Epithelial cell of proximal tubule (primary cell): Measurements from ENCODE around the gene FAM120C. TPM values are rescaled to one million over a fixed set of nuclear protein-coding genes. Genes with fewer than 3 reads are reported as not detected.

ENCODE experiments used
- DNase-seq: peaks from one replicate; pipeline ENCODE4 v3.0.0-alpha.2; 2011; ENCODE audit warnings: low read depth
- H3K4me3 ChIP-seq: 2 replicates; pipeline ENCODE4 v1.5.1; 2011; ENCODE audit warnings: low read depth, mild to moderate bottlenecking, low read length
- total RNA-seq: library from RNA; depleted of rRNA; stranded (reverse); fragments of >200 nt; gene quantifications from 2 replicates; pipeline ENCODE4 v1.2.3, GENCODE V29; 2015
- TF ChIP-seq, protein P1 (sequence below): conservative IDR thresholded peaks from 2 replicates; pipeline ENCODE4 v1.5.1; 2012; ENCODE audit warnings: low read depth, mild to moderate bottlenecking, low read length

The FAM120C gene
- total RNA-seq, 1 donor from 2014 or later, result 6.2 TPM

DNA sequence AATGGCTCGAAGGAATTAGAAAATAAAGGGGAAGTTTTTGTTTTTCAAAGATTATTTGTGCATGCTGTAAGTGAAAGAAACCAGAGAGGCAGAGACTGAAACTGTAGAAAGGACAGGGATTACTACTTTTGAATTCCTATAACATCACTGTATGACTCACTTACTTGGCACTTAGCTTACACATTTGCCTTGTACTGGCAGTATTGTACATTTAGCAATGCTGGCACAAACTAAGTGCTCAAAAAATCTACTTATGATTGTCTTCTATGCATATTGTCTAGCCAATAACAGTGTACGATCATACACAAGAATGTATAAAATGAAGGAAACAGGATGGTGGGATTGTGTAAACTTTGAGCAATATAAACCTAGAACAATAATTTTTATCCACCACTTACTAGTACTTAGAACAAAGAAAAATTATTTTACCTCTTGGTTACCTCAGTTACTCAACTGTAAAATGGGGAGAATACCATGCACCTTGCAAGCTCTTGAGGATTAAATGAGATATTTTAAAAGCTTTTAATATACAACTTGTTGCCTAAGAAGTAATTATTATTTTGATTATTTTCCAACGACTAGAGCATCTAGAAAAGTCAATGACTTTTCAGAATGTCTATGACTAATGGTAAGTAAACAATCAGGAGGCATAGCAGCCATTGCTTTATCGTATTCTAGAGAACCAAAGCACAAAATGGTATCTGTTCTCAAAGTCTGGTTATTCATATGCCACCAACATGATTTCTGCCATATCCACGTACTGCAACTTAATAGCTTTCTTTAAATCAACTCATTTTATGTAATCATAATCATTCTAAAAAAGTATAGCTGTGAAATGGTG lies 4.7 kb downstream of the FAM120C start:
- H3K4me3 ChIP-seq, result no peak overlapping the region
- TF ChIP-seq, protein P1, sequence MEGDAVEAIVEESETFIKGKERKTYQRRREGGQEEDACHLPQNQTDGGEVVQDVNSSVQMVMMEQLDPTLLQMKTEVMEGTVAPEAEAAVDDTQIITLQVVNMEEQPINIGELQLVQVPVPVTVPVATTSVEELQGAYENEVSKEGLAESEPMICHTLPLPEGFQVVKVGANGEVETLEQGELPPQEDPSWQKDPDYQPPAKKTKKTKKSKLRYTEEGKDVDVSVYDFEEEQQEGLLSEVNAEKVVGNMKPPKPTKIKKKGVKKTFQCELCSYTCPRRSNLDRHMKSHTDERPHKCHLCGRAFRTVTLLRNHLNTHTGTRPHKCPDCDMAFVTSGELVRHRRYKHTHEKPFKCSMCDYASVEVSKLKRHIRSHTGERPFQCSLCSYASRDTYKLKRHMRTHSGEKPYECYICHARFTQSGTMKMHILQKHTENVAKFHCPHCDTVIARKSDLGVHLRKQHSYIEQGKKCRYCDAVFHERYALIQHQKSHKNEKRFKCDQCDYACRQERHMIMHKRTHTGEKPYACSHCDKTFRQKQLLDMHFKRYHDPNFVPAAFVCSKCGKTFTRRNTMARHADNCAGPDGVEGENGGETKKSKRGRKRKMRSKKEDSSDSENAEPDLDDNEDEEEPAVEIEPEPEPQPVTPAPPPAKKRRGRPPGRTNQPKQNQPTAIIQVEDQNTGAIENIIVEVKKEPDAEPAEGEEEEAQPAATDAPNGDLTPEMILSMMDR, result no peak
- DNase-seq, result no peak

DNA sequence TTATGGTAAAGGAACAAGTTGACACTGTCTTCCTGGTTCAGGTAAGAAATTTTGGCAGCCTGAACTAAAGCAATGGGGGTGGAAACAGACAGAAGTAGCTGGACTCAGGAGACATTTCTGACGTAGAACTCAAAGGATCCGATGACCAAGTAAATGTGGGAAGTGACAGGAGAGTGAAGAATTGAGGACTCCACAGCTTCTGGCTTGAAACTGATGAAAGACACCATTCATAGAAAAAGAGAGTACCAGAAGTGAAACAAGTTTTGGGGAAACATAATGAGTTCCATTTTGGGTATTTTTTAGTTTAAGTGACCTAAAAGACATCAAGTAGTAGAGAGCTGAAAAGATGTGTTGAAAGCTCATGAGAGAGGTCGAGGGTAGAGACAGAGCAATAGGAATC lies 5.7 kb downstream of the FAM120C start:
- no peak for DNase-seq
- H3K4me3 ChIP-seq, result no peak overlapping the region
- TF ChIP-seq, protein P1, result no peak

DNA sequence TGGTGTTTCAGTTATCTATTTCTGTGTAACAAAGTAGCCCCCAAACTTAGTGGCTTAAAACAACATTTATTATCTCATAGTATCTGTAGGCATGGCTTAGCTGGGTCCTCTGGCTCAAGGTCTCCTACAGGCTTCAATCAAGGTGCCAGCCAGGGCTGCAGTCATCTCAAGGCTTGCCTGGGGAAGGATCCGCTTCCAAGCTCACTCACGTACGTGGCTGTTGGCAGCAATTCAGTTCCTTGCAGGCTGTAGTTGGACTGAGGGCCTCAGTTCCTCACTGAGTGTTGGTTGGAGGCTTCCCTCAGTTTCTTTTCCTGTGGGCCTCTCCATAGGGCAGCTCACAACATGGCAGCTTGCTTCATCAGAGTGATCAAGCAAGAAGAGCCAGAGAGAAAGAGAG lies 9.3 kb downstream of the FAM120C start:
- DNase-seq, result no peak
- TF ChIP-seq, protein P1, result no peak
- no peak overlapping the region for H3K4me3 ChIP-seq

DNA sequence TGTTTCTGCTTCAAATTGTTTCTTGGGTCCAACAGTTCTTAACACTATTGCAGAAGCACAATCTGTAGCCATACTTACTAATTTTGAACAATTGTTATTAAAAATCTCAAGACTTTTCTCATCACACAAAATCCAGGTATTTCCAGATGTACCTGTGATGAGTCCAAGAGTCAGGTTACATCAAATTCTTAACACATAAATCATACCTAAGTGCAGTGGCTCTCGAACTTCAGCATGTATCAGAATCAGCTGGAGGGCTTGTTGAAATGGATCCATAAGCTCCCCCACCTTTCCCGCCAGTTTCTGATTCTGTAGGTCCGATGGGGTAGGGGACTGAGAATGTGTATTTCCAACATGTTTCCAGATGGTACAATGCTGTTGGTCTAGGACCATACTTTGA lies 10.6 kb downstream of the FAM120C start:
- no peak for DNase-seq
- TF ChIP-seq, protein P1, result no peak
- H3K4me3 ChIP-seq, result no peak overlapping the region

DNA sequence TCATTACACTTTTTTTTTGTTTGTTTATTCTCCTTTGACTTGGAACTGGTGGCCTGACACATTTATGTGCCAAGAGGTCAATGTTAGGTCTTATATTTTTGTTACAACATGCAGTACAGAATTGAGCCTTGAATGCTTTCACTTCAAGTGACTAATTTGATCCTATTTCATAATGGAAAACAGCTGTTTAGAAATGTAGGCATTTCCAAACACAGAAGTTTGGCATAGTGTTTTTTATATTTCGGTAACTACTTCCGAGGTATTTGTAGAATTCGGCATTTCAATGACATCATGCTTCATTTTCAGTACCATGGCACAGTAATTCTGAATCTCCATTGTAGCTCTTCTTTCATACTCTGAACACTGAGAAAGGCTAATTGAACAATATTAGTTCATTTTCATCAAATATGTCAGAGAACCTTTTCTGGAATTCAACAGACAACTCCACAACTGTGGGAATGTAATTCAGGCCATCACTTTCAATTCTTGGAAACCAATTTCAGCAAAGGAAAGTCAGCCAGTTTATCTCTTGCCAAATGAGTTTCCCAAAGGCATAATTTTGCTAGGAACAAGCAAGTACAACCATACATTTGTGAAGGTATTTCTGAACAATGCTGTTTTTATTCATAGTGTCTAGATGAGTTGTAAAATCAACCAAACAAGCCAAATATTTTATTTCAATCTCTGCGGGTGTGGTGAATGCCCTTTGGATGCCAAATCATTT lies 11.4 kb downstream of the FAM120C start:
- no peak for DNase-seq
- no peak overlapping the region for H3K4me3 ChIP-seq
- TF ChIP-seq, protein P1, result no peak

DNA sequence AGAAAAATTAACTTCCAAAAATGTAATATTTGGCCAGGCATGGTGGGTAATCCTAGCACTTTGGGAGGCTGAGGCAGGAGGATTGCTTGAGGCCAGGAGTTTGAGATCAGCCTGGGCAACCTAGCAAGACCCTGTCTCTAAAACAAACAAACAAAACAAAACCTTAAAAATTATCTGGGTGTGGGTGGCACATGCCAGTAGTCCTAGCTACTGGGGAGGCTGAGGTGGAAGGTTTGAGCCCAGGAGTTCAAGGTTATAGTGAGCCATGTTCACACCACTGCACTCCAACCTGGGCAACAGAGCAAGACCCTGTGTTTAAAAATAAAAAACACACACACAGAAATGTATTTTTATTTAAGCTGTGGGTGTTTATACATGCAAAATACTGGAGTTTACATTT lies 12.0 kb downstream of the FAM120C start:
- no peak for DNase-seq
- TF ChIP-seq, protein P1, result no peak
- H3K4me3 ChIP-seq, result no peak overlapping the region
